H9 (cell line): ENCODE results near the gene PTPRN2. TPM values are rescaled to one million over a fixed set of nuclear protein-coding genes. Genes with fewer than 3 reads are reported as not detected.
A peak's percentile ranks its signal among the peaks of the same experiment; 100 is the strongest.

Experiments used
- DNase-seq: peaks from one replicate; pipeline ENCODE4 v3.0.0-alpha.2; 2017
- H2AFZ ChIP-seq: one replicate; pipeline ENCODE4 v1.6.1; 2013; ENCODE audit warnings: mild to moderate bottlenecking, low read length, control low read depth, moderate library complexity
- H2AK5ac ChIP-seq: 2 replicates; pipeline ENCODE4 v1.6.1; 2013; ENCODE audit warnings: low read length, control low read depth, mixed read lengths; ENCODE audit not compliant: insufficient read length
- H2BK120ac ChIP-seq: one replicate; pipeline ENCODE4 v1.6.1; 2013; ENCODE audit warnings: low read depth, mild to moderate bottlenecking, low read length, control low read depth, inconsistent platforms; ENCODE audit not compliant: poor library complexity, severe bottlenecking
- H2BK12ac ChIP-seq: 2 replicates; pipeline ENCODE4 v1.6.1; 2013; ENCODE audit warnings: low read length, control low read depth, mixed read lengths, low read depth; ENCODE audit not compliant: insufficient read length
- H2BK15ac ChIP-seq: 2 replicates; pipeline ENCODE4 v1.6.1; 2013; ENCODE audit warnings: low read depth, low read length, control low read depth
- H2BK20ac ChIP-seq: one replicate; pipeline ENCODE4 v1.6.1; 2013; ENCODE audit warnings: low read depth, mild to moderate bottlenecking, low read length, control low read depth, inconsistent platforms; ENCODE audit not compliant: poor library complexity, severe bottlenecking
- H2BK5ac ChIP-seq: 2 replicates; pipeline ENCODE4 v1.6.1; 2013; ENCODE audit warnings: low read length, control low read depth, mixed read lengths; ENCODE audit not compliant: insufficient read length
- H3K14ac ChIP-seq: 2 replicates; pipeline ENCODE4 v1.6.1; 2013; ENCODE audit warnings: low read length, control low read depth; ENCODE audit not compliant: insufficient read depth
- H3K18ac ChIP-seq: 2 replicates; pipeline ENCODE4 v1.6.1; 2013; ENCODE audit warnings: low read depth, mild to moderate bottlenecking, mixed read lengths, low read length, control low read depth; ENCODE audit not compliant: insufficient read length
- H3K23ac ChIP-seq: 2 replicates; pipeline ENCODE4 v1.6.1; 2013; ENCODE audit warnings: low read length, control low read depth, mixed read lengths, low read depth; ENCODE audit not compliant: insufficient read length
- H3K23me2 ChIP-seq: 2 replicates; pipeline ENCODE4 v1.6.1; 2013; ENCODE audit warnings: low read depth, mild to moderate bottlenecking, mixed read lengths, low read length, control low read depth; ENCODE audit not compliant: insufficient read length, poor library complexity, severe bottlenecking
- H3K27ac ChIP-seq: 2 replicates; pipeline ENCODE4 v1.5.1; 2013; ENCODE audit warnings: low read length, control low read depth, mixed read lengths, low read depth; ENCODE audit not compliant: insufficient read length
- H3K27me3 ChIP-seq: 2 replicates; pipeline ENCODE4 v1.6.1; 2013; ENCODE audit warnings: low read length, control low read depth, inconsistent platforms; ENCODE audit not compliant: insufficient read depth
- H3K4ac ChIP-seq: 2 replicates; pipeline ENCODE4 v1.6.1; 2013; ENCODE audit warnings: low read depth, mild to moderate bottlenecking, control low read depth, inconsistent platforms, low read length, moderate library complexity
- H3K4me1 ChIP-seq: 2 replicates; pipeline ENCODE4 v1.6.1; 2013; ENCODE audit warnings: low read length, control low read depth, inconsistent platforms; ENCODE audit not compliant: insufficient read depth
- H3K4me2 ChIP-seq: 2 replicates; pipeline ENCODE4 v1.6.1; 2013; ENCODE audit warnings: low read length, control low read depth, mixed read lengths; ENCODE audit not compliant: insufficient read length, insufficient read depth
- H3K56ac ChIP-seq: 2 replicates; pipeline ENCODE4 v1.6.1; 2013; ENCODE audit warnings: low read depth, mild to moderate bottlenecking, mixed read lengths, low read length, control low read depth; ENCODE audit not compliant: insufficient read length
- H3K79me1 ChIP-seq: 2 replicates; pipeline ENCODE4 v1.6.1; 2013; ENCODE audit warnings: low read depth, mild to moderate bottlenecking, moderate library complexity, low read length, control low read depth, inconsistent platforms; ENCODE audit not compliant: insufficient read depth, poor library complexity, severe bottlenecking
- H3K79me2 ChIP-seq: 2 replicates; pipeline ENCODE4 v1.6.1; 2013; ENCODE audit warnings: low read length, control low read depth, inconsistent platforms; ENCODE audit not compliant: insufficient read depth
- H3K9ac ChIP-seq: 2 replicates; pipeline ENCODE4 v1.6.1; 2013; ENCODE audit warnings: low read length, control low read depth, mixed read lengths; ENCODE audit not compliant: insufficient read length; ENCODE audit errors: extremely low read depth
- H3K9me3 ChIP-seq: one replicate; pipeline ENCODE4 v1.6.1; 2013; ENCODE audit warnings: low read depth, low read length, inconsistent platforms; ENCODE audit not compliant: control insufficient read depth
- H3T11ph ChIP-seq: one replicate; pipeline ENCODE4 v1.6.1; 2013; ENCODE audit warnings: mild to moderate bottlenecking, low read length, control low read depth, inconsistent platforms
- H4K20me1 ChIP-seq: one replicate; pipeline ENCODE4 v1.6.1; 2013; ENCODE audit not compliant: control insufficient read depth, insufficient read length, insufficient read depth
- H4K5ac ChIP-seq: 2 replicates; pipeline ENCODE4 v1.6.1; 2013; ENCODE audit warnings: low read depth, mild to moderate bottlenecking, mixed read lengths, low read length, control low read depth; ENCODE audit not compliant: insufficient read length
- H4K8ac ChIP-seq: replicated peaks from 2 replicates; pipeline ENCODE4 v1.6.1; 2013; ENCODE audit warnings: low read length, control low read depth, mixed read lengths, low read depth; ENCODE audit not compliant: insufficient read length
- H4K91ac ChIP-seq: 2 replicates; pipeline ENCODE4 v1.6.1; 2013; ENCODE audit warnings: low read depth, mild to moderate bottlenecking, moderate library complexity, mixed read lengths, low read length, control low read depth; ENCODE audit not compliant: insufficient read length
- H3K27ac Mint-ChIP-seq, 3 experiments: 2 replicates in 2 of 3; 3 replicates in 1 of 3; pipeline ENCODE4 v1.8.0; 2020 to 2021; ENCODE audit warnings: mixed read lengths in 3 of 3, mild to moderate bottlenecking in 1 of 3, moderate library complexity in 1 of 3
- H3K27me3 Mint-ChIP-seq: 2 replicates; pipeline ENCODE4 v1.8.0; 2021; ENCODE audit warnings: low read depth, mild to moderate bottlenecking, moderate library complexity, mixed read lengths
- H3K36me3 Mint-ChIP-seq, 3 experiments: 2 replicates in 2 of 3; 3 replicates in 1 of 3; pipeline ENCODE4 v1.8.0; 2020 to 2021; ENCODE audit warnings: low read depth in 3 of 3, mixed read lengths in 3 of 3; ENCODE audit not compliant: insufficient read depth in 1 of 3
- H3K4me1 Mint-ChIP-seq, 2 experiments: 2 replicates each; pipeline ENCODE4 v1.8.0; 2020; ENCODE audit warnings: mixed read lengths in 2 of 2
- H3K4me3 Mint-ChIP-seq, 2 experiments: 2 replicates in 1 of 2; 3 replicates in 1 of 2; pipeline ENCODE4 v1.8.0; 2020 to 2021; ENCODE audit warnings: mild to moderate bottlenecking in 2 of 2, mixed read lengths in 2 of 2, moderate library complexity in 1 of 2
- H3K9me3 Mint-ChIP-seq, 2 experiments: 2 replicates in 1 of 2; 3 replicates in 1 of 2; pipeline ENCODE4 v1.8.0; 2020; ENCODE audit warnings: mild to moderate bottlenecking in 2 of 2, mixed read lengths in 2 of 2, moderate library complexity in 1 of 2
- CTCF ChIP-seq: fragments of 200-600 bp; sonication (generic); conservative IDR thresholded peaks from 3 replicates; pipeline ENCODE4 v1.8.0; 2021; ENCODE audit warnings: antibody characterized with exemption, mild to moderate bottlenecking
- WGBS: extraction: QIAGEN DNeasy Blood & Tissue Kit; methylation state at CpG from one replicate; pipeline ENCODE4 v1.1.7; 2013; ENCODE audit warnings: missing lambda C conversion rate, low lambda C conversion rate, mixed read lengths; ENCODE audit not compliant: insufficient read length; ENCODE audit errors: extremely low coverage; 5-methylcytosine and 5-hydroxymethylcytosine counted together
- total RNA-seq: library from RNA; stranded (reverse); gene quantifications from 2 replicates; pipeline ENCODE4 v1.2.1, GENCODE V29; 2021

The PTPRN2 gene
- total RNA-seq, 1 experiment from 2014 or later, result 5.2 TPM

GRCh38 chr7:158278745-158279320 is 308.8 kb downstream of the PTPRN2 start:
- H3K9me3 Mint-ChIP-seq, result peaks cover 5 to 8% of the 10 kb centered on the region in 2 experiments

More at GRCh38 chr7:158278745-158279320, 308.8 kb downstream of the PTPRN2 start:
- no peak overlapping the region for H4K8ac ChIP-seq
- H2BK5ac ChIP-seq, result no peak overlapping the region
- H3K4me1 ChIP-seq, result no peaks in the 10 kb centered on the region; the same call in 1 of the 2 replicates
- H3K27ac ChIP-seq, result no peak overlapping the region
- H3K9me3 ChIP-seq, result no peaks in the 10 kb centered on the region
- H3K36me3 Mint-ChIP-seq, result peaks cover 0 to 5% (median 0%) of the 10 kb centered on the region in 3 experiments; a peak in 2 of 7 replicates
- H3K9ac ChIP-seq, result no peak overlapping the region
- H3K18ac ChIP-seq, result no peak overlapping the region
- no peak overlapping the region for H3T11ph ChIP-seq
- H3K14ac ChIP-seq, result no peak overlapping the region
- no peak overlapping the region for H2AFZ ChIP-seq
- no peak overlapping the region for H2BK120ac ChIP-seq
- H3K27me3 ChIP-seq, result no peaks in the 10 kb centered on the region
- no peak overlapping the region for H3K56ac ChIP-seq
- no peak for TF ChIP-seq CTCF
- H4K5ac ChIP-seq, result no peak overlapping the region
- H2AK5ac ChIP-seq, result no peak overlapping the region
- H3K4ac ChIP-seq, result no peak overlapping the region
- H2BK12ac ChIP-seq, result no peak overlapping the region
- no peak overlapping the region for H2BK20ac ChIP-seq
- H2BK15ac ChIP-seq, result no peak overlapping the region
- peak; percentile 15 for DNase-seq
- H3K23me2 ChIP-seq, result no peaks in the 10 kb centered on the region
- no peaks in the 10 kb centered on the region for H3K27me3 Mint-ChIP-seq
- H3K4me1 Mint-ChIP-seq, result peaks cover 25 to 29% of the 10 kb centered on the region in 2 experiments
- H4K91ac ChIP-seq, result no peak overlapping the region
- H4K20me1 ChIP-seq, result no peaks in the 10 kb centered on the region
- H3K4me3 Mint-ChIP-seq, result no peak overlapping the region
- H3K27ac Mint-ChIP-seq, result peak overlapping the region in 1 of 3 experiments; percentile 22; a peak in 1 of 7 replicates
- WGBS, result no CpG with 5 or more reads among the region's 9 CpGs
- no peak overlapping the region for H3K23ac ChIP-seq
- no peak overlapping the region for H3K4me2 ChIP-seq
- H3K79me1 ChIP-seq, result no peaks in the 10 kb centered on the region
- H3K79me2 ChIP-seq, result no peaks in the 10 kb centered on the region
